GM12878 (cell line): ENCODE results near the gene MAP1A. TPM values are rescaled to one million over a fixed set of nuclear protein-coding genes. Genes with fewer than 3 reads are reported as not detected.

Experiments used
- ATAC-seq: fragments of 200-7000 bp; cut with Tn5 transposase; 3 replicates; pipeline ENCODE4 v1.9.1; 2020; ENCODE audit warnings: mild to moderate bottlenecking, moderate library complexity
- BruUV-seq: library from RNA; stranded (reverse); fragments of 400-500 nt; replicated peaks from 2 replicates; lab custom pipeline; 2021; lab: Mats Ljungman, UMichigan
- CTCF ChIA-PET: fragments of 300-600 bp; sonication (Branson Sonifier 250); formaldehyde crosslinking; extraction: SDS; loops from one replicate; lab custom pipeline; 2021; ENCODE audit warnings: inconsistent platforms; lab: Yijun Ruan, JAX
- POLR2A ChIA-PET: fragments of 350-600 bp; formaldehyde crosslinking; extraction: SDS; loops from one replicate; lab custom pipeline; 2021; ENCODE audit warnings: inconsistent platforms; lab: Charles Lee
- RAD21 ChIA-PET: fragments of 300-600 bp; sonication (Branson Sonifier 250); formaldehyde crosslinking; loops from one replicate; lab custom pipeline; 2023; ENCODE audit warnings: antibody characterized with exemption; ENCODE audit not compliant: unreplicated experiment; lab: Charles Lee
- SMC1A ChIA-PET: fragments of 300-600 bp; sonication (Branson Sonifier 250); formaldehyde crosslinking; loops from one replicate; lab custom pipeline; 2023; ENCODE audit not compliant: unreplicated experiment, uncharacterized antibody; lab: Charles Lee
- DNase-seq: peaks from one replicate; pipeline ENCODE4 v3.0.0-alpha.2; 2011; ENCODE audit warnings: low read depth, low spot score
- FAIRE-seq: peaks from 3 replicates; lab custom pipeline; 2011; peaks lifted over from hg19 to GRCh38; lab: Jason Lieb, UNC
- H2AFZ ChIP-seq: 2 replicates; pipeline ENCODE4 v1.6.0; 2011; ENCODE audit warnings: low read depth, low read length, control low read depth; ENCODE audit not compliant: control insufficient read depth
- H3K27ac ChIP-seq: 2 replicates; pipeline ENCODE4 v1.5.1; 2011; ENCODE audit warnings: control low read depth; ENCODE audit not compliant: control insufficient read depth, insufficient read depth
- H3K27me3 ChIP-seq, 2 experiments: replicated peaks in 1 of 2; 2 replicates each; pipeline versions ENCODE4 v1.6.0 to v1.6.1; 2011; ENCODE audit warnings: low read length in 1 of 2; ENCODE audit not compliant: control insufficient read depth in 2 of 2, insufficient read depth in 2 of 2
- H3K36me3 ChIP-seq, 2 experiments: 2 replicates each; pipeline ENCODE4 v1.5.1; 2011; ENCODE audit warnings: low read length in 1 of 2; ENCODE audit not compliant: control insufficient read depth in 2 of 2, insufficient read depth in 2 of 2
- H3K4me1 ChIP-seq: 2 replicates; pipeline ENCODE4 v1.6.1; 2011; ENCODE audit warnings: mild to moderate bottlenecking, low read length, moderate library complexity, mixed read lengths; ENCODE audit not compliant: control insufficient read depth, insufficient read depth
- H3K4me2 ChIP-seq: 2 replicates; pipeline ENCODE4 v1.6.0; 2011; ENCODE audit warnings: control low read depth; ENCODE audit not compliant: control insufficient read depth, insufficient read depth
- H3K4me3 ChIP-seq: fragments of 200-600 bp; sonication (generic); 2 replicates; pipeline ENCODE4 v1.5.1; 2016
- H3K79me2 ChIP-seq: 2 replicates; pipeline ENCODE4 v1.6.0; 2011; ENCODE audit warnings: low read length; ENCODE audit not compliant: control insufficient read depth, insufficient read depth
- H3K9ac ChIP-seq: 2 replicates; pipeline ENCODE4 v1.8.0; 2011; ENCODE audit warnings: low read length, control low read depth, mixed read lengths; ENCODE audit not compliant: control insufficient read depth, insufficient read depth
- H3K9me3 ChIP-seq: replicated peaks from 3 replicates; pipeline ENCODE4 v1.5.1; 2011; ENCODE audit warnings: mild to moderate bottlenecking, low read length; ENCODE audit not compliant: control insufficient read depth, insufficient read depth
- H4K20me1 ChIP-seq: 2 replicates; pipeline ENCODE4 v1.6.0; 2011; ENCODE audit not compliant: control insufficient read depth, insufficient read depth
- ATF3 ChIP-seq: IDR thresholded peaks from 2 replicates; pipeline ENCODE4 v1.6.1; 2011; ENCODE audit warnings: low read depth, mild to moderate bottlenecking, low read length, moderate library complexity, borderline replicate concordance; ENCODE audit errors: extremely low read depth
- BHLHE40 ChIP-seq, 2 experiments: fragments of 450-650 bp in 1 of 2; IDR thresholded peaks; 2 replicates each; pipeline ENCODE4 v1.6.1; 2011 to 2017; ENCODE audit warnings: low read depth in 2 of 2, borderline replicate concordance in 1 of 2, improper control_type of control experiment in 1 of 2, low read length in 1 of 2, mild to moderate bottlenecking in 1 of 2
- ELK1 ChIP-seq: IDR thresholded peaks from 2 replicates; pipeline ENCODE4 v1.6.1; 2012; ENCODE audit warnings: low read depth, low read length, improper control_type of control experiment
- ESRRA ChIP-seq: IDR thresholded peaks from 2 replicates; pipeline ENCODE4 v1.6.1; 2012; ENCODE audit warnings: mild to moderate bottlenecking, low read length, improper control_type of control experiment
- FOXK2 ChIP-seq: fragments of 450-650 bp; IDR thresholded peaks from 2 replicates; pipeline ENCODE4 v1.6.1; 2017; ENCODE audit warnings: mild to moderate bottlenecking, moderate library complexity
- GABPA ChIP-seq: IDR thresholded peaks from 2 replicates; pipeline ENCODE4 v1.6.1; 2014; ENCODE audit warnings: antibody characterized with exemption, low read depth, mild to moderate bottlenecking, inconsistent platforms
- HDGF ChIP-seq: fragments of 450-650 bp; IDR thresholded peaks from 2 replicates; pipeline ENCODE4 v1.6.1; 2016; ENCODE audit warnings: antibody characterized with exemption
- HSF1 ChIP-seq: fragments of 150-350 bp; IDR thresholded peaks from 2 replicates; pipeline ENCODE4 v1.6.1; 2014; ENCODE audit warnings: mild to moderate bottlenecking, low read depth, low read length
- NBN ChIP-seq: fragments of 450-650 bp; IDR thresholded peaks from 2 replicates; pipeline ENCODE4 v1.6.1; 2016
- NFYA ChIP-seq: IDR thresholded peaks from 2 replicates; pipeline ENCODE4 v1.6.1; 2011; ENCODE audit warnings: low read depth, mild to moderate bottlenecking, low read length, improper control_type of control experiment, borderline replicate concordance
- POLR2AphosphoS2 ChIP-seq: IDR thresholded peaks from 2 replicates; pipeline ENCODE4 v1.6.1; 2011; ENCODE audit warnings: low read depth, mild to moderate bottlenecking, low read length, improper control_type of control experiment, moderate library complexity
- RB1 ChIP-seq: fragments of 450-650 bp; formaldehyde crosslinking; IDR thresholded peaks from 2 replicates; pipeline ENCODE4 v1.6.1; 2017; ENCODE audit warnings: mild to moderate bottlenecking, borderline replicate concordance
- SREBF2 ChIP-seq: IDR thresholded peaks from 2 replicates; pipeline ENCODE4 v1.6.1; 2012; ENCODE audit warnings: mild to moderate bottlenecking, low read length
- TBL1XR1 ChIP-seq: IDR thresholded peaks from 2 replicates; pipeline ENCODE4 v1.6.1; 2012; ENCODE audit warnings: low read depth, low read length, improper control_type of control experiment
- ZNF384 ChIP-seq: IDR thresholded peaks from 2 replicates; pipeline ENCODE4 v1.6.1; 2012; ENCODE audit warnings: low read depth, mild to moderate bottlenecking, low read length, improper control_type of control experiment, borderline replicate concordance
- ZNF622 ChIP-seq: fragments of 450-650 bp; IDR thresholded peaks from 2 replicates; pipeline ENCODE4 v1.6.1; 2017; ENCODE audit warnings: mild to moderate bottlenecking, inconsistent platforms
- ZSCAN29 ChIP-seq: fragments of 450-650 bp; IDR thresholded peaks from 2 replicates; pipeline ENCODE4 v1.6.1; 2017; ENCODE audit warnings: mild to moderate bottlenecking, moderate library complexity
- WGBS: methylation state at CpG from one replicate; pipeline ENCODE4 v1.1.6; 2016; ENCODE audit warnings: low lambda C conversion rate; ENCODE audit not compliant: insufficient replicate concordance, insufficient coverage; ENCODE audit errors: missing lambda C conversion rate; 5-methylcytosine and 5-hydroxymethylcytosine counted together
- in situ Hi-C: fragments of 300-500 bp; cut with MboI; formaldehyde crosslinking; loops from 9 replicates; pipeline ENCODE4 v1.14.3; 2018; ENCODE audit warnings: mixed read lengths
- intact Hi-C: fragments of 100-400 bp; cut with micrococcal nuclease; formaldehyde crosslinking; loops from one replicate; pipeline ENCODE4 v1.14.2; 2022; ENCODE audit not compliant: unreplicated experiment
- polyA plus RNA-seq, 11 experiments: library from polyadenylated mRNA; depleted of rRNA in 4 of 11; unstranded in 6 of 11; stranded (reverse) in 5 of 11; fragments of >200 nt; fragmentation: Nextera tagmentation in 4 of 11; fragmentation: Illumina TruSeq in 1 of 11; extraction: Ambion mirVana in 4 of 11; extraction: Trizol in 1 of 11; gene quantifications; 1 replicate in 1 of 11; 2 replicates in 10 of 11; pipeline versions ENCODE4 v1.2.1 to v1.2.3, GENCODE V29; 2011 to 2016; ENCODE audit warnings: inconsistent platforms in 2 of 11, missing spikeins in 2 of 11, low read depth in 1 of 11
- total RNA-seq, 4 experiments: library from RNA; depleted of rRNA in 3 of 4; stranded (reverse); fragments of >200 nt in 3 of 4; fragmentation: Illumina TruSeq in 1 of 4; extraction: Trizol in 1 of 4; gene quantifications; 2 replicates each; pipeline versions ENCODE4 v1.2.1 to v1.2.3, GENCODE V29; 2013 to 2021

The MAP1A gene
- total and polyA plus RNA-seq, 10 of the 15 experiments (the other 5 are each of a cell fraction or from before 2014, with no cell fraction given), result under 0.01 to 0.10 (median 0.05) TPM

GRCh38 chr15:43519196-43519595 is 1.8 kb downstream of the MAP1A start:
- H3K27me3 ChIP-seq, result peaks cover 12 to 15% of the 10 kb centered on the region in 2 experiments; a peak in 3 of 4 replicates
- no peak overlapping the region for H3K4me2 ChIP-seq
- H2AFZ ChIP-seq, result no peak overlapping the region
- BruUV-seq, result no TSS peak
- H3K27ac ChIP-seq, result no peak overlapping the region
- no peaks in the 10 kb centered on the region for H3K9me3 ChIP-seq
- H3K36me3 ChIP-seq, result no peaks in the 10 kb centered on the region
- no peak overlapping the region for H3K4me3 ChIP-seq
- intact Hi-C loops (no loop called here), in situ Hi-C loops (no loop called here)
- no peak for TF ChIP-seq GABPA
- ATAC-seq, result no peak
- H4K20me1 ChIP-seq, result no peaks in the 10 kb centered on the region
- no peaks in the 10 kb centered on the region for H3K79me2 ChIP-seq
- ChIA-PET SMC1A (no interaction called here), RAD21 (no interaction called here), POLR2A (no interaction called here), CTCF (no interaction called here)
- H3K4me1 ChIP-seq, result no peaks in the 10 kb centered on the region
- WGBS, result 39% methylated on average over 2 of the region's 2 CpGs
- FAIRE-seq, result no peak
- DNase-seq, result no peak
- H3K9ac ChIP-seq, result no peak overlapping the region

GRCh38 chr15:43520138-43520537 is 2.7 kb downstream of the MAP1A start:
- Histone ChIP-seq H3K4me3 (no peak overlapping the region), H3K4me1 (no peaks in the 10 kb centered on the region), H3K9me3 (no peaks in the 10 kb centered on the region), H3K27me3 (peaks cover 12 to 15% of the 10 kb centered on the region in 2 experiments; a peak in 3 of 4 replicates), H3K36me3 (no peaks in the 10 kb centered on the region), H2AFZ (no peak overlapping the region), H3K4me2 (no peak overlapping the region), H3K79me2 (no peaks in the 10 kb centered on the region), H3K9ac (no peak overlapping the region), H4K20me1 (no peaks in the 10 kb centered on the region), H3K27ac (no peak overlapping the region)
- intact Hi-C loops, result no loop called here
- ATAC-seq (no peak), FAIRE-seq (no peak), DNase-seq (no peak)
- 29% methylated on average over 2 of the region's 2 CpGs for WGBS
- ChIA-PET RAD21 (no interaction called here), POLR2A (no interaction called here), CTCF (no interaction called here), SMC1A (no interaction called here)
- TF ChIP-seq HSF1 (no peak), TBL1XR1 (no peak), SREBF2 (no peak), ELK1 (no peak), ZNF622 (no peak), POLR2AphosphoS2 (no peak), BHLHE40 (IDR thresholded peaks at IDR 0.05; ENCODE audit: borderline replicate concordance in 1 of 2, low read depth in 2 of 2, low read length in 1 of 2) (no peak), NFYA (no peak), HDGF (no peak), FOXK2 (no peak), ESRRA (no peak), ZSCAN29 (no peak), RB1 (no peak), ATF3 (no peak), NBN (no peak), ZNF384 (no peak)
- in situ Hi-C loops, result no loop called here
- BruUV-seq, result no TSS peak
